PC-3 (cell line): ENCODE results near the gene SERPINE1.

Experiments used
- CTCF ChIP-seq: fragments of 300-600 bp; sonication (generic); conservative IDR thresholded peaks from 2 replicates; pipeline ENCODE4 v1.5.1; 2017; ENCODE audit warnings: antibody characterized with exemption, low read depth, mild to moderate bottlenecking, low read length
- EZH2 ChIP-seq: fragments of 300-600 bp; sonication (generic); IDR thresholded peaks from one replicate; pipeline ENCODE4 v1.6.1; 2017; ENCODE audit warnings: antibody characterized with exemption, mild to moderate bottlenecking, low read length; ENCODE audit not compliant: unreplicated experiment
- EZH2phosphoT487 ChIP-seq: fragments of 300-600 bp; sonication (generic); IDR thresholded peaks from 2 replicates; pipeline ENCODE4 v1.6.1; 2018; ENCODE audit warnings: mild to moderate bottlenecking, antibody characterized with exemption, low read length, borderline replicate concordance

DNA sequence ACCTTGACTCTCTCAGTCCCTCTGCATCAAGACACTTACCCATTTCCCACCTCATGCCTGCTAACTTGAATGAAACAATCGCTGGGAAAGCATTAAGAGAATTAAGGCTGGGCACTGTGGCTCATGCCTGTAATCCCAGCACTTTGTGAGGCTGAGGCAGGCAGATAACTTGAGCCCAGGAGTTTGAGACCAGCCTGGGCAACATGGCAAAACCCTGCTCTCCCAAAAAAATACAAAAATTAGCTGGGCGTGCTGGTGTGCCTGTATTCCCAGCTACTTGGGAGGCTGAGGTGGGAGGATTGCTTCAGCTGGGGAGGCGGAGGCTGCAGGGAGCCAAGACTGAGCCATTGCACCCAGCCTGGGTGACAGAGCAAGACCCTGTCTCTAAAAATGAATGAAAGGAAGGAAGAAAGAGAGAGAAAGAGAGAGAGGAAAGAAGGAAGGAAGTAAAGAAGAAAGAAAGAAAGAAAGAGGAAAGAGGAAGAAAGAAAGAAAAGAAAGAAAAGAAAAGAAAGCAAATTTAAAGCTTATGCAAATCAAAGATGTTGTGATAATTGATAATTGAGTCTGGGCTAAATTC, 646 bp downstream of the SERPINE1 start:
- no peak for TF ChIP-seq CTCF
- TF ChIP-seq EZH2, result no peak
- TF ChIP-seq EZH2phosphoT487, result no peak
